Liver (tissue), 3 donors: ENCODE results near the gene ARVCF.

Experiments
- CTCF ChIP-seq: fragments of 150-350 bp; IDR thresholded peaks from 2 replicates; pipeline ENCODE4 v1.5.1; 2017; ENCODE audit warnings: improper control_type of control experiment, low read depth, low read length; ENCODE audit not compliant: missing input control
- EGR1 ChIP-seq, 2 donors: IDR thresholded peaks; 2 replicates each; pipeline ENCODE4 v1.6.1; 2016 to 2018; ENCODE audit warnings: antibody characterized with exemption in 2 of 2, low read depth in 2 of 2
- donor health status: healthy.
- donor health status: healthy.

- TF ChIP-seq CTCF (no peak), EGR1 (IDR thresholded peaks at IDR 0.05; ENCODE audit: low read depth in 2 of 2) (no peak)
Observed at GRCh38 chr22:20009582-20010306, 6.9 kb downstream of the ARVCF start.
